T-helper 1 cell treated with Interleukin-12 subunit alpha and Interleukin-12 subunit beta and Interleukin-4 antibody, amounts not matched to agents 30 ng/mL and 1 ng/mL, for 36 hours (primary cell): Measurements from ENCODE around the gene MDM2. TPM values are rescaled to one million over a fixed set of nuclear protein-coding genes. Genes with fewer than 3 reads are reported as not detected.

Experiments used
- intact Hi-C: fragments of 100-400 bp; cut with micrococcal nuclease; formaldehyde crosslinking; loops from one replicate; pipeline ENCODE4 v1.15.1; 2024
- total RNA-seq: library from RNA; stranded (reverse); gene quantifications from 2 replicates; pipeline ENCODE4 v1.2.3, GENCODE V29; 2022

Gene MDM2
- total RNA-seq, 1 donor from 2014 or later = 337 TPM

- intact Hi-C loops = no loop called here
These were observed 22.2 kb upstream of the MDM2 start for GRCh38 chr12:68785823-68786222.

- intact Hi-C loops = no loop called here
These were observed 21.0 kb upstream of the MDM2 start for GRCh38 chr12:68786929-68787328.

GRCh38 chr12:68788554-68789143, 19.3 kb upstream of the MDM2 start:
- intact Hi-C loops = no loop called here

- intact Hi-C loops = no loop called here
These were observed 18.7 kb upstream of the MDM2 start for GRCh38 chr12:68789144-68789878.

GRCh38 chr12:68790081-68790951, 17.7 kb upstream of the MDM2 start:
- intact Hi-C loops = no loop called here

- intact Hi-C loops = no loop called here
These were observed 17.1 kb upstream of the MDM2 start for GRCh38 chr12:68790952-68791234.

- intact Hi-C loops = no loop called here
These were observed 16.0 kb upstream of the MDM2 start for GRCh38 chr12:68791897-68792481.

- intact Hi-C loops = no loop called here
These were observed 15.0 kb upstream of the MDM2 start for GRCh38 chr12:68792952-68793351.

- intact Hi-C loops = no loop called here
These were observed 14.5 kb upstream of the MDM2 start for GRCh38 chr12:68793436-68793835.

GRCh38 chr12:68793975-68794652, 13.9 kb upstream of the MDM2 start:
- intact Hi-C loops = no loop called here

GRCh38 chr12:68794653-68795251, 13.2 kb upstream of the MDM2 start:
- intact Hi-C loops = no loop called here

GRCh38 chr12:68796399-68796798, 11.6 kb upstream of the MDM2 start:
- intact Hi-C loops = no loop called here

- intact Hi-C loops = no loop called here
These were observed 9.1 kb upstream of the MDM2 start for GRCh38 chr12:68798882-68799234.

GRCh38 chr12:68800294-68800693, 7.7 kb upstream of the MDM2 start:
- intact Hi-C loops = loop anchor here (10.0 kb wide), 1 partner anchor 575 kb away; the partner anchor contains the start of gene IL26

GRCh38 chr12:68801124-68801523, 6.9 kb upstream of the MDM2 start:
- intact Hi-C loops = loop anchor here (10.0 kb wide), 1 partner anchor 576 kb away; the partner anchor contains the start of gene IL26

GRCh38 chr12:68802372-68802745, 5.6 kb upstream of the MDM2 start:
- intact Hi-C loops = loop anchor here (10.0 kb wide), 1 partner anchor 578 kb away; the partner anchor contains the start of gene IL26

GRCh38 chr12:68802911-68803651, 4.9 kb upstream of the MDM2 start:
- intact Hi-C loops = loop anchor here (10.0 kb wide), 1 partner anchor 578 kb away; the partner anchor contains the start of gene IL26

- intact Hi-C loops = loop anchor here (10.0 kb wide), 1 partner anchor 579 kb away; the partner anchor contains the start of gene IL26
These were observed 3.9 kb upstream of the MDM2 start for GRCh38 chr12:68803948-68804656.
